IMR-90 (cell line): Measurements from ENCODE around the gene CD79B. TPM values are rescaled to one million over a fixed set of nuclear protein-coding genes. Genes with fewer than 3 reads are reported as not detected.

Experiments
- ATAC-seq: fragments of 200-7000 bp; cut with Tn5 transposase; 2 replicates; pipeline ENCODE4 v1.9.1; 2020; ENCODE audit warnings: low read depth, mild to moderate bottlenecking, moderate library complexity
- BruUV-seq: library from RNA; stranded (reverse); fragments of 400-500 nt; replicated peaks from 2 replicates; lab custom pipeline; 2021; lab: Mats Ljungman, UMichigan
- CTCF ChIA-PET: fragments of 300-600 bp; formaldehyde crosslinking; extraction: SDS; loops from one replicate; lab custom pipeline; 2021; ENCODE audit warnings: antibody characterized with exemption; lab: Yijun Ruan, JAX
- POLR2A ChIA-PET: fragments of 300-600 bp; sonication (Branson Sonifier 250); formaldehyde crosslinking; loops from one replicate; lab custom pipeline; 2022; ENCODE audit warnings: antibody characterized with exemption; ENCODE audit not compliant: unreplicated experiment; lab: Charles Lee
- DNase-seq: peaks from one replicate; pipeline ENCODE4 v3.0.0; 2013
- H2AFZ ChIP-seq: replicated peaks from 2 replicates; pipeline ENCODE3; 2013; ENCODE audit warnings: low read length, mild to moderate bottlenecking; ENCODE audit not compliant: poor library complexity
- H2AK5ac ChIP-seq: 2 replicates; pipeline ENCODE4 v1.6.1; 2013; ENCODE audit warnings: low read depth, low read length, inconsistent platforms
- H2AK9ac ChIP-seq: replicated peaks from 2 replicates; pipeline ENCODE3; 2013; ENCODE audit warnings: mild to moderate bottlenecking, low read depth, low read length, moderate library complexity; ENCODE audit not compliant: poor library complexity
- H2BK120ac ChIP-seq: 2 replicates; pipeline ENCODE4 v1.6.1; 2013; ENCODE audit warnings: low read depth, low read length, inconsistent platforms
- H2BK15ac ChIP-seq: 3 replicates; pipeline ENCODE4 v1.6.1; 2013; ENCODE audit warnings: low read depth, low read length, inconsistent platforms
- H2BK20ac ChIP-seq: 2 replicates; pipeline ENCODE4 v1.6.1; 2013; ENCODE audit warnings: low read depth, mild to moderate bottlenecking, inconsistent platforms, low read length, moderate library complexity
- H2BK5ac ChIP-seq: 2 replicates; pipeline ENCODE4 v1.6.1; 2013; ENCODE audit warnings: mild to moderate bottlenecking, low read depth, low read length, inconsistent platforms; ENCODE audit not compliant: poor library complexity, severe bottlenecking
- H3K14ac ChIP-seq: replicated peaks from 2 replicates; pipeline ENCODE4 v1.6.1; 2013; ENCODE audit warnings: low read depth, low read length, inconsistent platforms
- H3K18ac ChIP-seq: 2 replicates; pipeline ENCODE4 v1.6.1; 2013; ENCODE audit warnings: low read depth, low read length, control low read depth
- H3K23ac ChIP-seq: 2 replicates; pipeline ENCODE4 v1.6.1; 2013; ENCODE audit warnings: low read depth, low read length, inconsistent platforms
- H3K27ac ChIP-seq: 2 replicates; pipeline ENCODE4 v1.5.1; 2013; ENCODE audit warnings: mild to moderate bottlenecking, control low read depth, low read length; ENCODE audit not compliant: insufficient read depth
- H3K27me3 ChIP-seq: 2 replicates; pipeline ENCODE4 v1.6.1; 2013; ENCODE audit warnings: low read length; ENCODE audit not compliant: control insufficient read depth, insufficient read depth
- H3K36me3 ChIP-seq: 2 replicates; pipeline ENCODE4 v1.6.1; 2013; ENCODE audit warnings: low read length, mixed read lengths; ENCODE audit not compliant: control insufficient read depth, insufficient read depth
- H3K4ac ChIP-seq: 2 replicates; pipeline ENCODE4 v1.6.1; 2013; ENCODE audit warnings: low read depth, low read length, inconsistent platforms
- H3K4me1 ChIP-seq: 2 replicates; pipeline ENCODE4 v1.6.1; 2013; ENCODE audit warnings: low read length, mixed read lengths; ENCODE audit not compliant: control insufficient read depth, insufficient read depth
- H3K4me2 ChIP-seq: 2 replicates; pipeline ENCODE4 v1.6.1; 2013; ENCODE audit warnings: low read depth, mild to moderate bottlenecking, control low read depth, low read length, moderate library complexity
- H3K4me3 ChIP-seq: 2 replicates; pipeline ENCODE4 v1.5.1; 2013; ENCODE audit warnings: low read depth, mild to moderate bottlenecking, control low read depth, low read length, moderate library complexity; ENCODE audit not compliant: insufficient read depth
- H3K56ac ChIP-seq: 2 replicates; pipeline ENCODE4 v1.6.1; 2013; ENCODE audit warnings: low read length, inconsistent platforms; ENCODE audit not compliant: insufficient read depth; ENCODE audit errors: extremely low read depth
- H3K79me1 ChIP-seq, 2 experiments: 2 replicates each; pipeline ENCODE4 v1.6.1; 2013; ENCODE audit warnings: low read length in 2 of 2, inconsistent platforms in 1 of 2, low read depth in 1 of 2
- H3K9ac ChIP-seq: 2 replicates; pipeline ENCODE4 v1.6.1; 2013; ENCODE audit warnings: low read depth, low read length, control low read depth
- H3K9me1 ChIP-seq: 2 replicates; pipeline ENCODE4 v1.6.1; 2013; ENCODE audit warnings: low read length, inconsistent platforms; ENCODE audit not compliant: insufficient read depth
- H3K9me3 ChIP-seq: 2 replicates; pipeline ENCODE4 v1.6.1; 2013; ENCODE audit warnings: low read length; ENCODE audit not compliant: control insufficient read depth, insufficient read depth
- H4K20me1 ChIP-seq: 2 replicates; pipeline ENCODE4 v1.6.1; 2013; ENCODE audit warnings: low read length, inconsistent platforms; ENCODE audit not compliant: insufficient read depth
- H4K5ac ChIP-seq: 2 replicates; pipeline ENCODE4 v1.6.1; 2013; ENCODE audit warnings: mild to moderate bottlenecking, low read depth, low read length, control low read depth
- H4K8ac ChIP-seq, 2 experiments: 2 replicates each; pipeline ENCODE4 v1.6.1; 2013; ENCODE audit warnings: low read depth in 2 of 2, low read length in 2 of 2, control low read depth in 1 of 2, inconsistent platforms in 1 of 2
- H4K91ac ChIP-seq: 2 replicates; pipeline ENCODE4 v1.6.1; 2013; ENCODE audit warnings: low read depth, low read length, inconsistent platforms; ENCODE audit not compliant: insufficient read depth
- POLR2A ChIP-seq: IDR thresholded peaks from 2 replicates; pipeline ENCODE4 v1.6.1; 2012; ENCODE audit warnings: mild to moderate bottlenecking, low read depth, low read length
- RCOR1 ChIP-seq: IDR thresholded peaks from 2 replicates; pipeline ENCODE4 v1.6.1; 2012; ENCODE audit warnings: mild to moderate bottlenecking, low read length, improper control_type of control experiment; ENCODE audit not compliant: insufficient replicate concordance
- RFX5 ChIP-seq: IDR thresholded peaks from 2 replicates; pipeline ENCODE4 v1.8.0; 2012; ENCODE audit warnings: low read depth, mild to moderate bottlenecking, low read length, moderate library complexity
- SMC3 ChIP-seq: fragments of 150-350 bp; IDR thresholded peaks from 2 replicates; pipeline ENCODE4 v1.6.1; 2016; ENCODE audit warnings: low read depth, mild to moderate bottlenecking, antibody characterized with exemption, low read length, moderate library complexity
- USF2 ChIP-seq: fragments of 150-350 bp; IDR thresholded peaks from 2 replicates; pipeline ENCODE4 v1.6.1; 2017; ENCODE audit warnings: mild to moderate bottlenecking, antibody characterized with exemption, low read length, low read depth
- WGBS, 2 experiments: methylation state at CpG; one replicate each; pipeline versions ENCODE4 v1.1.5 to v1.1.7; 2013; ENCODE audit warnings: missing lambda C conversion rate in 2 of 2; ENCODE audit not compliant: insufficient read length in 1 of 2; ENCODE audit errors: extremely low coverage in 2 of 2; 5-methylcytosine and 5-hydroxymethylcytosine counted together
- dilution Hi-C: fragments of 300-500 bp; cut with HindIII; formaldehyde crosslinking; loops from one replicate; pipeline ENCODE4 v1.14.3; 2018; ENCODE audit warnings: low sequenced_read_pairs; ENCODE audit not compliant: unreplicated experiment
- in situ Hi-C: fragments of 300-500 bp; cut with MboI; formaldehyde crosslinking; loops from 3 replicates; pipeline ENCODE4 v1.14.3; 2019; ENCODE audit warnings: low sequenced_read_pairs, inconsistent platforms, mixed read lengths
- intact Hi-C: fragments of 100-400 bp; cut with micrococcal nuclease; formaldehyde crosslinking; loops from 2 replicates; pipeline ENCODE4 v1.10.0; 2022
- polyA plus RNA-seq, 3 experiments: library from polyadenylated mRNA; depleted of rRNA; stranded (reverse); fragments of >200 nt; gene quantifications; 2 replicates each; pipeline ENCODE4 v1.2.3, GENCODE V29; 2012; ENCODE audit warnings: low replicate concordance in 1 of 3
- total RNA-seq: library from RNA; depleted of rRNA; stranded (reverse); fragments of >200 nt; gene quantifications from 2 replicates; pipeline ENCODE4 v1.2.3, GENCODE V29; 2012

Gene CD79B
- total and polyA plus RNA-seq, 2 of the 4 experiments (the other 2 are of a cell fraction), result not detected

- no peak for TF ChIP-seq POLR2A
Measured at GRCh38 chr17:63944736-63945499, 12.8 kb upstream of the CD79B start (continued).

GRCh38 chr17:63943745-63944144, 11.6 kb upstream of the CD79B start:
- Histone ChIP-seq H2BK5ac (no peak overlapping the region), H4K91ac (no peak overlapping the region), H4K20me1 (no peaks in the 10 kb centered on the region), H3K36me3 (no peaks in the 10 kb centered on the region), H3K4me2 (no peak overlapping the region), H3K18ac (no peak overlapping the region), H2BK120ac (no peak overlapping the region), H3K27me3 (peaks cover 4% of the 10 kb centered on the region; the same call in 1 of the 2 replicates), H3K14ac (no peak overlapping the region), H2AFZ (no peak overlapping the region), H2BK15ac (no peak overlapping the region), H3K4me3 (no peak overlapping the region), H4K8ac (no peak overlapping the region), H3K9ac (no peak overlapping the region), H3K23ac (no peak overlapping the region), H4K5ac (no peak overlapping the region), H3K79me1 (no peaks in the 10 kb centered on the region), H3K9me1 (no peaks in the 10 kb centered on the region), H3K56ac (no peak overlapping the region), H2AK9ac (no peak overlapping the region), H3K27ac (no peak overlapping the region), H2BK20ac (no peak overlapping the region), H3K9me3 (no peaks in the 10 kb centered on the region; the same call in 1 of the 2 replicates), H2AK5ac (no peak overlapping the region), H3K4ac (no peak overlapping the region), H3K4me1 (no peaks in the 10 kb centered on the region)
- no peak for DNase-seq
- BruUV-seq, result no TSS peak
- ATAC-seq, result no peak
- in situ Hi-C loops (no loop called here), dilution Hi-C loops (no loop called here), intact Hi-C loops (no loop called here)
- no CpG with 5 or more reads among the region's 9 CpGs for WGBS, 2 experiments
- TF ChIP-seq RCOR1 (no peak), USF2 (no peak), RFX5 (no peak), SMC3 (no peak)
- ChIA-PET CTCF (interaction anchor here (1.3 kb wide), 1 partner anchor 13 kb away, joined by 3 read pairs; no protein-coding TSS in a partner anchor), POLR2A (no interaction called here)
